Stimulated activated CD4-positive, alpha-beta T cell treated with anti-CD3 and anti-CD28 coated beads, TNF-alpha, amount 100 ng/mL, for 1 hour (primary cell): Measurements from ENCODE around the gene TMBIM1.
"Not testable (repeated sequence)": the region's sequence is repeated elsewhere in the genome, so short reads cannot be mapped to it uniquely, and the experiment has no call there.

Experiments used
- DNase-seq, 3 donors: peaks; one replicate each; pipeline ENCODE4 v3.0.0-alpha.2; 2020; ENCODE audit warnings: low read depth in 3 of 3, low spot score in 1 of 3

TMBIM1 gene

GRCh38 chr2:218291318-218292047, 820 bp downstream of the TMBIM1 start:
- DNase-seq, result no peak

- no peak for DNase-seq
These were observed 1.7 kb downstream of the TMBIM1 start for GRCh38 chr2:218290316-218291261.

GRCh38 chr2:218289639-218290315, 2.5 kb downstream of the TMBIM1 start:
- DNase-seq, result no peak

GRCh38 chr2:218286570-218287459, 5.5 kb downstream of the TMBIM1 start:
- peak; percentile 49 to 65 (median 62) for DNase-seq

GRCh38 chr2:218285604-218286003, 6.7 kb downstream of the TMBIM1 start:
- DNase-seq, result no peak

- peak in 1 of 3 donors; percentile 33 for DNase-seq
These were observed 8.0 kb downstream of the TMBIM1 start for GRCh38 chr2:218284106-218284811.

- no peak for DNase-seq
These were observed 9.9 kb downstream of the TMBIM1 start for GRCh38 chr2:218282173-218282991.

GRCh38 chr2:218281449-218281848, 10.9 kb downstream of the TMBIM1 start:
- no peak for DNase-seq

GRCh38 chr2:218280260-218280870, 11.9 kb downstream of the TMBIM1 start:
- no peak for DNase-seq

- DNase-seq, result no peak
These were observed 13.6 kb downstream of the TMBIM1 start for GRCh38 chr2:218278531-218279360.

GRCh38 chr2:218277921-218278320, 14.4 kb downstream of the TMBIM1 start:
- DNase-seq, result no peak

- no peak for DNase-seq
These were observed 15.1 kb downstream of the TMBIM1 start for GRCh38 chr2:218276986-218277755.

GRCh38 chr2:218275371-218276072, 16.8 kb downstream of the TMBIM1 start:
- no peak for DNase-seq

- no peak for DNase-seq
These were observed 17.7 kb downstream of the TMBIM1 start for GRCh38 chr2:218274586-218274985.

- DNase-seq, result no peak
These were observed 18.4 kb downstream of the TMBIM1 start for GRCh38 chr2:218273908-218274249.

GRCh38 chr2:218273214-218273907, 18.9 kb downstream of the TMBIM1 start:
- DNase-seq, result not testable (repeated sequence)
